Suprapubic skin (tissue), 4 donors: ENCODE data around the gene MYB. TPM values are rescaled to one million over a fixed set of nuclear protein-coding genes. Genes with fewer than 3 reads are reported as not detected.

Source experiments
- DNase-seq, 2 donors: peaks; one replicate each; pipeline ENCODE4 v3.0.0-alpha.2; 2019; ENCODE audit warnings: low spot score in 2 of 2
- H3K27ac ChIP-seq: fragments of 200-600 bp; sonication (generic); one replicate; pipeline ENCODE4 v1.5.1; 2019
- H3K27me3 ChIP-seq: fragments of 200-600 bp; sonication (generic); one replicate; pipeline ENCODE4 v1.5.1; 2019
- H3K36me3 ChIP-seq: fragments of 200-600 bp; sonication (generic); one replicate; pipeline ENCODE4 v1.5.1; 2019
- H3K4me1 ChIP-seq: fragments of 200-600 bp; sonication (generic); one replicate; pipeline ENCODE4 v1.5.1; 2019
- H3K4me3 ChIP-seq: fragments of 200-600 bp; sonication (generic); one replicate; pipeline ENCODE4 v1.5.1; 2019; ENCODE audit warnings: mild to moderate bottlenecking
- H3K9me3 ChIP-seq: fragments of 200-600 bp; sonication (generic); one replicate; pipeline ENCODE4 v1.5.1; 2019
- CTCF ChIP-seq, 2 donors: fragments of 200-600 bp in 1 of 2; fragments of 450-650 bp in 1 of 2; sonication (generic) in 1 of 2; IDR thresholded peaks; one replicate each; pipeline ENCODE4 v1.5.1; 2016 to 2019; ENCODE audit warnings: antibody characterized with exemption in 2 of 2, mild to moderate bottlenecking in 1 of 2, moderate library complexity in 1 of 2
- EP300 ChIP-seq: sonication (generic); formaldehyde crosslinking; IDR thresholded peaks from one replicate; pipeline ENCODE4 v1.6.1; 2017; ENCODE audit warnings: antibody characterized with exemption
- POLR2A ChIP-seq, 2 donors: fragments of 450-650 bp; IDR thresholded peaks; one replicate each; pipeline ENCODE4 v1.6.1; 2017; ENCODE audit warnings: antibody characterized with exemption in 2 of 2, mild to moderate bottlenecking in 2 of 2, moderate library complexity in 2 of 2
- POLR2AphosphoS5 ChIP-seq, 3 donors: sonication (generic); formaldehyde crosslinking; IDR thresholded peaks; one replicate each; pipeline ENCODE4 v1.6.1; 2017; ENCODE audit warnings: antibody characterized with exemption in 3 of 3
- WGBS: methylation state at CpG from one replicate; pipeline ENCODE4 v1.1.5; 2018; 5-methylcytosine and 5-hydroxymethylcytosine counted together
- total RNA-seq, 4 donors: library from RNA; depleted of rRNA; stranded (reverse); fragments of >200 nt; gene quantifications; one replicate each; pipeline ENCODE4 v1.1.0, GENCODE V29; 2016

MYB gene
- 10 to 100 TPM in 1 of 4 donors, 1 to 10 TPM in 3; 5.1 to 18.0 (median 8.8) TPM for total RNA-seq

GRCh38 chr6:135180542-135181332 lies at the start of gene MYB:
TSS of gene MYB (plus strand) at chr6:135181308. CDS start at chr6:135181514, 206 bp downstream.
- under 1% methylated on average over 27 of the region's 75 CpGs for WGBS
- DNase-seq: peak; percentile 67 to 79
- peaks cover 9% of the 10 kb centered on the region for H3K27me3 ChIP-seq
- TF ChIP-seq CTCF (IDR thresholded peaks at IDR 0.05): no peak
- TF ChIP-seq POLR2AphosphoS5 (IDR thresholded peaks at IDR 0.05): no peak
- TF ChIP-seq EP300: no peak
- peak in 1 of 2 donors; percentile 13 for TF ChIP-seq POLR2A (IDR thresholded peaks at IDR 0.05)
- H3K4me3 ChIP-seq: peak within 1 kb of the TSS; percentile 68
- no peaks in the 10 kb centered on the region for H3K9me3 ChIP-seq
- H3K4me1 ChIP-seq: peaks cover 23% of the 10 kb centered on the region
- peak within 1 kb of the TSS; percentile 68 for H3K27ac ChIP-seq
- no peaks in the 10 kb centered on the region for H3K36me3 ChIP-seq

- Histone ChIP-seq H3K9me3 (no peaks in the 10 kb centered on the region), H3K27ac (no peak overlapping the region), H3K36me3 (no peaks in the 10 kb centered on the region), H3K4me3 (no peak overlapping the region), H3K27me3 (no peaks in the 10 kb centered on the region), H3K4me1 (peaks cover 6% of the 10 kb centered on the region)
- WGBS: 87% methylated on average over 2 of the region's 2 CpGs
- TF ChIP-seq EP300 (no peak), CTCF (IDR thresholded peaks at IDR 0.05) (no peak), POLR2A (IDR thresholded peaks at IDR 0.05) (no peak), POLR2AphosphoS5 (IDR thresholded peaks at IDR 0.05) (no peak)
- DNase-seq: no peak
Observed at GRCh38 chr6:135132776-135133175, 48.3 kb upstream of the MYB start.

- peaks cover 6% of the 10 kb centered on the region for H3K4me1 ChIP-seq
- no peak overlapping the region for H3K27ac ChIP-seq
- H3K27me3 ChIP-seq: no peaks in the 10 kb centered on the region
- H3K9me3 ChIP-seq: no peaks in the 10 kb centered on the region
- no peak overlapping the region for H3K4me3 ChIP-seq
- 93% methylated on average over 4 of the region's 4 CpGs for WGBS
- no peaks in the 10 kb centered on the region for H3K36me3 ChIP-seq
- TF ChIP-seq EP300 (no peak), POLR2AphosphoS5 (IDR thresholded peaks at IDR 0.05) (no peak), CTCF (IDR thresholded peaks at IDR 0.05) (no peak), POLR2A (IDR thresholded peaks at IDR 0.05) (no peak)
- no peak for DNase-seq
Observed at GRCh38 chr6:135135835-135136234, 45.3 kb upstream of the MYB start.

- Histone ChIP-seq H3K27me3 (no peaks in the 10 kb centered on the region), H3K9me3 (no peaks in the 10 kb centered on the region), H3K4me3 (no peak overlapping the region), H3K36me3 (no peaks in the 10 kb centered on the region), H3K4me1 (no peaks in the 10 kb centered on the region), H3K27ac (no peak overlapping the region)
- WGBS: 53% methylated on average over 1 of the region's 1 CpG
- TF ChIP-seq EP300 (no peak), CTCF (IDR thresholded peaks at IDR 0.05) (no peak), POLR2A (IDR thresholded peaks at IDR 0.05) (no peak), POLR2AphosphoS5 (IDR thresholded peaks at IDR 0.05) (no peak)
- no peak for DNase-seq
Observed at GRCh38 chr6:135137826-135138225, 43.3 kb upstream of the MYB start.

GRCh38 chr6:135141182-135141581 lies 39.9 kb upstream of the MYB start:
- Histone ChIP-seq H3K27me3 (no peaks in the 10 kb centered on the region), H3K36me3 (no peaks in the 10 kb centered on the region), H3K4me3 (no peak overlapping the region), H3K9me3 (no peaks in the 10 kb centered on the region), H3K4me1 (no peaks in the 10 kb centered on the region), H3K27ac (no peak overlapping the region)
- TF ChIP-seq POLR2A (IDR thresholded peaks at IDR 0.05): no peak
- TF ChIP-seq CTCF (IDR thresholded peaks at IDR 0.05): no peak
- no peak for TF ChIP-seq EP300
- no peak for TF ChIP-seq POLR2AphosphoS5 (IDR thresholded peaks at IDR 0.05)
- DNase-seq: no peak
- 78% methylated on average over 4 of the region's 4 CpGs for WGBS
